Measurements from ENCODE around the gene NOCT. TPM values are rescaled to one million over a fixed set of nuclear protein-coding genes. Genes with fewer than 3 reads are reported as not detected.
"Not testable (repeated sequence)": the region's sequence is repeated elsewhere in the genome, so short reads cannot be mapped to it uniquely, and the experiment has no call there.

NOCT gene
- polyA plus RNA-seq, 1 donor from 2014 or later: 5.1 TPM

- Histone ChIP-seq H3K79me2 (replicated peaks; ENCODE audit: insufficient read depth, low read length) (peaks cover 3% of the 10 kb centered on the region), H3K36me3 (ENCODE audit: insufficient read depth, low read length) (peaks cover 9% of the 10 kb centered on the region), H3K4me3 (ENCODE audit: low read length) (no peak overlapping the region), H3K27me3 (ENCODE audit: insufficient read depth, low read depth, low read length) (no peaks in the 10 kb centered on the region), H3K4me2 (ENCODE audit: low read length) (no peak overlapping the region), H3K9me2 (ENCODE audit: insufficient read depth, low read length) (no peaks in the 10 kb centered on the region), H4K20me1 (ENCODE audit: insufficient read depth) (no peaks in the 10 kb centered on the region), H3K27ac (ENCODE audit: low read length) (no peak overlapping the region), H3F3A (ENCODE audit: insufficient read depth, low read length, poor library complexity, severe bottlenecking) (no peaks in the 10 kb centered on the region), H3K9me3 (ENCODE audit: low read length) (no peaks in the 10 kb centered on the region), H2AFZ (ENCODE audit: low read depth, low read length) (no peak overlapping the region), H3K9ac (ENCODE audit: low read length) (no peak overlapping the region)
- no peak for TF ChIP-seq EZH2 (IDR thresholded peaks at IDR 0.05; ENCODE audit: borderline replicate concordance, insufficient read depth, low read length, poor library complexity, severe bottlenecking)
- TF ChIP-seq RAD21 (conservative IDR thresholded peaks at IDR 0.05): no peak
- TF ChIP-seq SMC3 (conservative IDR thresholded peaks at IDR 0.05; ENCODE audit: poor library complexity): no peak
- no peak for TF ChIP-seq POLR2AphosphoS5 (IDR thresholded peaks at IDR 0.05)
- no peak for TF ChIP-seq MXI1 (conservative IDR thresholded peaks at IDR 0.05; ENCODE audit: poor library complexity, severe bottlenecking)
- no peak for TF ChIP-seq TAF1 (IDR thresholded peaks at IDR 0.05; ENCODE audit: low read depth)
- no peak for TF ChIP-seq REST (IDR thresholded peaks at IDR 0.05; ENCODE audit: borderline replicate concordance)
- TF ChIP-seq EP300 (conservative IDR thresholded peaks at IDR 0.05; ENCODE audit: poor library complexity, severe bottlenecking): no peak
- TF ChIP-seq, protein P1, sequence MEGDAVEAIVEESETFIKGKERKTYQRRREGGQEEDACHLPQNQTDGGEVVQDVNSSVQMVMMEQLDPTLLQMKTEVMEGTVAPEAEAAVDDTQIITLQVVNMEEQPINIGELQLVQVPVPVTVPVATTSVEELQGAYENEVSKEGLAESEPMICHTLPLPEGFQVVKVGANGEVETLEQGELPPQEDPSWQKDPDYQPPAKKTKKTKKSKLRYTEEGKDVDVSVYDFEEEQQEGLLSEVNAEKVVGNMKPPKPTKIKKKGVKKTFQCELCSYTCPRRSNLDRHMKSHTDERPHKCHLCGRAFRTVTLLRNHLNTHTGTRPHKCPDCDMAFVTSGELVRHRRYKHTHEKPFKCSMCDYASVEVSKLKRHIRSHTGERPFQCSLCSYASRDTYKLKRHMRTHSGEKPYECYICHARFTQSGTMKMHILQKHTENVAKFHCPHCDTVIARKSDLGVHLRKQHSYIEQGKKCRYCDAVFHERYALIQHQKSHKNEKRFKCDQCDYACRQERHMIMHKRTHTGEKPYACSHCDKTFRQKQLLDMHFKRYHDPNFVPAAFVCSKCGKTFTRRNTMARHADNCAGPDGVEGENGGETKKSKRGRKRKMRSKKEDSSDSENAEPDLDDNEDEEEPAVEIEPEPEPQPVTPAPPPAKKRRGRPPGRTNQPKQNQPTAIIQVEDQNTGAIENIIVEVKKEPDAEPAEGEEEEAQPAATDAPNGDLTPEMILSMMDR (IDR thresholded peaks at IDR 0.05; ENCODE audit: poor library complexity, severe bottlenecking): no peak
These were observed 39.4 kb downstream of the NOCT start for GRCh38 chr4:139054791-139055505.

GRCh38 chr4:139059026-139059425 is 43.4 kb downstream of the NOCT start:
- H3K4me3 ChIP-seq (ENCODE audit: low read length); H3F3A ChIP-seq (ENCODE audit: insufficient read depth, low read length, poor library complexity, severe bottlenecking); H3K36me3 ChIP-seq (ENCODE audit: insufficient read depth, low read length); H4K20me1 ChIP-seq (ENCODE audit: insufficient read depth); H3K27me3 ChIP-seq (ENCODE audit: insufficient read depth, low read depth, low read length); H3K9me2 ChIP-seq (ENCODE audit: insufficient read depth, low read length); H3K27ac ChIP-seq (ENCODE audit: low read length); H3K4me2 ChIP-seq (ENCODE audit: low read length); H3K79me2 ChIP-seq (replicated peaks; ENCODE audit: insufficient read depth, low read length); H2AFZ ChIP-seq (ENCODE audit: low read depth, low read length); H3K9me3 ChIP-seq (ENCODE audit: low read length); H3K9ac ChIP-seq (ENCODE audit: low read length): not testable (repeated sequence)
